ENCODE results near the gene ABLIM2.
"Not testable (repeated sequence)": the region's sequence is repeated elsewhere in the genome, so short reads cannot be mapped to it uniquely, and the experiment has no call there.

The ABLIM2 gene

GRCh38 chr4:7933651-7934510 is 224.7 kb downstream of the ABLIM2 start:
- DNase-seq (ENCODE audit: low spot score) = no peak

DNA sequence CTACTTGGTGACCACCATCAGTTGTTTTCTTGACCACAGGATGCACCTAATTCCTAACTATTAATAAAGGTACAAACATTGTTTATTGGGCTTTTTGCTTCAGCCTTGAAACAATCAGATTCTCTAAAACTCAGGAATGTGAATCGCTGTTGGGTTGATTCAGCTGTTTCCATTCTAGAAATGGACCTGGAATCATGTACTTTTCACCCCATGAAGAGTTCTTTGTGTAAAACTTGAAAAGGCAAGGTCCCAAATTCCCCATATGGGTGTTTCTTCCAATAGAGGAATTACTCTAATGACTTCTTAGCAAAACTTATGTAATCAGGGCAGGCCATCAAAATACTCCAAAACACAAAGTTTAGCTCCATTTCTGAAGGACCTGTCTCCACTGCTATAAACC is 226.3 kb downstream of the ABLIM2 start:
- DNase-seq (ENCODE audit: low spot score) = no peak

- peak; percentile 65 for DNase-seq (ENCODE audit: low spot score)
Observed at GRCh38 chr4:7929118-7929951, 229.3 kb downstream of the ABLIM2 start.

DNA sequence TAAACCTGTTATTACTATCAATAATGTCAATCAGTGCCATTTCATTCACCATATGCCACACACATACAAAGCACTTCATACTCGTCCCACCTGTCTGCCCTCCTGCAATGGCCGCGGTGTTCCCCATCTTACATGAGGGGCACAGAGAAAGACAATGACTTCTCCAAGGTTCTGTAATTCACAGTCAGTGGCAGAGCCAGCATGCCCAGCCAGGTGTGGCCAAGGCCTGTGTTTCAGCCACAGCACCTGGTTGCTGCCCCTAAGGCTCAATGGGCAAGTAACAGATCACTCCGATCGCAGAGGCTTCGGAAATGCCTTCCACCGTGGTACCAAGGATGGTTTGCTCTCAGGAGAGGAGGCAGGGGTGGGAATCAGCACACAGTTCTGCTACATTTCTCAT is 229.9 kb downstream of the ABLIM2 start:
- DNase-seq (ENCODE audit: low spot score) = no peak

DNA sequence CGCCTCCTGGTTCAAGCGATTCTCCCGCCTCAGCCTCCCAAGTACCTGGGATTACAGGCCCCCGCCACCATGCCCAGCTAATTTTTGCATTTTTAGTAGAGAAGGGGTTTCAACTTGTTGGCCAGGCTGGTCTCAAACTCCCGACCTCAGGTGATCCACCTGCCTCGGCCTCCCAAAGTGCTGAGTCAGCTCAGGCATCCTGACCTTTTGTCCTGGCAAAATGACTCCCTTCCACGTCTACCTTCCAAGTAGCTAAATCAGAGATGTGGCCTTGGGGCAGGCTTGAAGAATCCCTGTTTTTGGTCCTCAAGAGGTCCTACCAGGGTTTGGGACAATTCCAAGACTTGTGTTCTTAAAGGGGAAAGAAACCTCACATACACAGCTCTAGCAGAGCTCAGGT is 231.8 kb downstream of the ABLIM2 start:
- no peak for DNase-seq (ENCODE audit: low spot score)

- no peak for DNase-seq (ENCODE audit: low spot score)
Observed at GRCh38 chr4:7924570-7924969, 234.0 kb downstream of the ABLIM2 start.

DNA sequence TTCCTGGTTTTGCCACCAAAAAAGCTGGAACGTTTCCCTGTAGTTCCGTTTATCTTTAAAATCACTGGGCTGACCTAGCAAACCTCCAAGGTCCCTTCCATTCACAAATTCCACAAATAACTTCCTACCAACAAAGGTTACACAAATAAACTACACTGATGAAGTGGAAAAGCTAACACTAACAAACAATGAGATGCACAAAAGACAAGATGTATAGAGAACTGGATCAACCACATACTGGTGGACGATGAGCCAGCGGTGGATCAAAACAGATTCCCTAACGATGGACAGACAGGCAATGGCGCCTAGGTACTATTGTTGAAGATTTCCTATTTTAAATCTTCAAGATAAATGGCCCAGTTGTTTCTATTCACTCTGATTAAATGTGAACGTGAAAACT is 234.4 kb downstream of the ABLIM2 start:
- no peak for DNase-seq (ENCODE audit: low spot score)

GRCh38 chr4:7922466-7922865 is 236.1 kb downstream of the ABLIM2 start:
- DNase-seq (ENCODE audit: low spot score) = no peak

- DNase-seq (ENCODE audit: low spot score) = no peak
Observed at GRCh38 chr4:7918981-7919380, 239.6 kb downstream of the ABLIM2 start.

- not testable (repeated sequence) for DNase-seq (ENCODE audit: low spot score)
Observed at GRCh38 chr4:7918187-7918586, 240.4 kb downstream of the ABLIM2 start.

DNA sequence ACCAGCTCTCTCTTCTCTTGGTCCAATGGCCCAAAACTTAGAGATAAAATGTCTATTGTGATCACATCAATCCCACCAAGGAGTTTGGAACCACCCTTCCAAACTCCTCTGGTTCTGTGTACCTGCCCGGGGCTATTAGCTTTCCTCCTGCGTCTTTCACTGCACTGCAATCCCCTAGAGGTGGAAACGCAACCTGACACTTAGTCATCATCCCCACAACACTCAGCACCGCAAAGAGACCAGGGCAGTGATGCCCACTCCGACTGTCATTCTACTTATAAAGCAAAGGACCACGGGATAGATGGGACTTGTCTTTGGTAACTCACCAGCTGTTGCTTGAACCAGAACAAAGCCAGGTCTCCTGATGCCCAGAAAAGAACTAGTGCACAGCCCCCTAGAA is 240.9 kb downstream of the ABLIM2 start:
- DNase-seq (ENCODE audit: low spot score) = no peak

DNA sequence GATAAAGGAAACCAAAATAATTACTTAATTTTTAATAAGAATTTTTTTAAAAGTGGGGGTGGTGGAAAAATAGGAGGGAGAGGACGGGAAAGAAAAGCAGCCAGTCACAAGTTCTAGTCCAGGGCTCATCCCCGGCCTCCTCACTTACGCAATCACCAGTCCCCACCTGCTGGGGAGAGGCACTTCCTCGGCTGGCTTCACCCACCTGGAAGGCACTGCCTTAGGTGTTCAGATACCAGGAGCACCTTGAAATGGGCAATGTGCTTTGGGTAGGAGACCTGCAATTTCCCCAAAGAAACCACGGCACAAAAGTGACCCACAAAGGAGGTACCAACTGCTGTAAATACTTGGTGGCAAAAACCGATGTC is 242.8 kb downstream of the ABLIM2 start:
- DNase-seq (ENCODE audit: low spot score) = no peak
